DMS53 treated with DMSO at 0.1 percent for 48 hours (cell line): Measurements from ENCODE around the gene TEX38.

Experiments used
- DNase-seq: peaks from one replicate; lab custom pipeline; 2025; ENCODE audit not compliant: unreplicated experiment; lab: John Stamatoyannopoulos, UW

Gene TEX38

GRCh38 chr1:46721686-46722205 lies 50.1 kb downstream of the TEX38 start:
- DNase-seq = no peak
